ENCODE results near the gene XPNPEP1.

- TF ChIP-seq CTCF (IDR thresholded peaks at IDR 0.05) (no peak), EP300 (IDR thresholded peaks at IDR 0.05) (no peak)
These were observed 64.1 kb downstream of the XPNPEP1 start for GRCh38 chr10:109859221-109859620.
